ENCODE results near the gene MSI2.

MSI2 gene

DNA sequence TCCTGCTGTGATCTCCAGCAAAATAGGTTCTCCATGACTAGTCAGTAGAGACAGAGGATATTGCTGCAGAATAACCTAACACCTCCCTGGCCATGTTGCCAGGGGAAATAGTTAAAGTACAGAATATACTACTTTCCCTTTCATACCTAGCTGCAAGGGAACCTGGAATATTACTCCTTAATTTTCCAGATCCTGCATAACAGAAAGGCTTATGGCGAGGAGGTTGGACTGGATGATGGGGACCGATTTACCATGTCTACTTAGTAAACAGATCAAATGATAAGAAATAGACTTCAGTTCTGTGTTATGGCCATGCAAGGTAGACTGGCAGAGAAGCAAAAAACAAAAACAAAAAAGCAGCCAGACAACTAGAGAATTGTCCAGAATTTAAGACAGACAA is 117.4 kb downstream of the MSI2 start:
- DNase-seq: no peak

DNA sequence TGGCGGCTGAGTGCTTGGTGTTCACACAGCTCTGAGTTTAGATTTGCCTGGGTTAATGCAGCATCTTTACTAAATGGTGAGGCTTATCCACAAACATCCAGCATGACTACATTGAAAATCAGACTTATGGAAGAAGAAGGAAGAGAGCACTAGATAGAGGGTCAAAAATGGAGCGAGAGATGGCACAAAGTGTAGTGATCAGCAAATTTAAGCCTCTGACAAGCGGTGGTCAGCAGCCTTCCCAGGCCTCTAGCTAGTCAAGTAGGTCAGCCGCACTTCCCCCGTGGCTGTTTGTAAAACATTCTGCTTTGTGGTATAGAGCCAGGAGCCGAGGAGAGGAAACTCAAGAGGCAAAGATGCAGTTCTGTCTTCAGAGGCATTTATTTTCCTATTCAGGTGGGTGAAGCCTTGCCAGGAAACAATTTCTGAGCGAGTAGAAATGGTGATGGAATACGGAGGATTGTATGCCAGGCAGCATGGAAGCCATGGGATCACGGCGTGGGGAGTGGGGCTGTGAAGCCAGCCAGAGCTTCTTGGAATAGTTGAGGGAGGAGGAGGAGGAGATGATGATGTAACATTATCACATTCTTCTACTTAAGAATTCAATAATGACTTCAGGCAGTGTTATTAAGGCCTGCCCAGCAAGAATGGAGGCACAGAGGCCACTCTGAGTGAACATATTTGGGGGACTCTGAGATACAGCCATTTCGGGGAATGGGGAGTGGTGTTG is 118.9 kb downstream of the MSI2 start:
- no peak for DNase-seq

DNA sequence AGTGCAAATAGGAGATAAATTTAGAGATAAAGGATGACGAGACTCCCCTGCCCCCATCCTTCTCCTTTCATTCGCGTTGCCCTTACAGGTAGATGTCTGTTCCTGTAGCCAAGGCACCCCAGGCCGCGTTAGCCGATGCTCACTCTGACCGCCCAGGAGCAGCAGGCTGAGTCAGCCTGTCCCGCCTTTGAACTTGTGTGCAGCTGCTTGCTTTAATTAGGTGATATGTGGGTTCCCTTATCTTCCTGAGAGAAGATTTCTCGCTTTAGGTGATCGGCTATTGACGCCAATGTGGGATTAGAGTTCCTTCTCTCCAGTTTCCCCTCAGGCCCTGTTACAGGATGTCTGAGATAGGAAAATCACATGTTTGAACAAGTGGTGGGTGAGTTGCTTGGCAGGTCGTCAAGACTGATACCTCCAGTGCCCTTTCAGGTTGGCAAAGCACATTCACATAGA is 119.5 kb downstream of the MSI2 start:
- DNase-seq: no peak

DNA sequence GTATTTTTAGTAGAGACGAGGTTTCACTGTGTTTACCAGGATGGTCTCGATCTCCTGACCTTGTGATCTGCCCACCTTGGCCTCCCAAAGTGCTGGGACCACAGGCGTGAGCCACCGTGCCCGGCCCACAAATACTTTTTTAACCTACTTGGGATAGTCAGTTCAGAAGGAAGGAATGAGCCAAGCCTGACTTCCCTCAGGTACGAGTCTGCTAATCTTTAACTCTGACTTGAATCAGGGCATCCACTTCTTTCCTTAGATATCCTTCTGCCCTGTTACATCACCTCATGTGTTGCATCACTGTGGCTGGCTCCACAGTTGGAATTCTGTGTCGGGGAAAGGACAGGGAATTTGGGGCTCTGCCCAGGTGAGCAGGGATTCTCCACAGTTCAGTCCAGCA is 120.8 kb downstream of the MSI2 start:
- no peak for DNase-seq

DNA sequence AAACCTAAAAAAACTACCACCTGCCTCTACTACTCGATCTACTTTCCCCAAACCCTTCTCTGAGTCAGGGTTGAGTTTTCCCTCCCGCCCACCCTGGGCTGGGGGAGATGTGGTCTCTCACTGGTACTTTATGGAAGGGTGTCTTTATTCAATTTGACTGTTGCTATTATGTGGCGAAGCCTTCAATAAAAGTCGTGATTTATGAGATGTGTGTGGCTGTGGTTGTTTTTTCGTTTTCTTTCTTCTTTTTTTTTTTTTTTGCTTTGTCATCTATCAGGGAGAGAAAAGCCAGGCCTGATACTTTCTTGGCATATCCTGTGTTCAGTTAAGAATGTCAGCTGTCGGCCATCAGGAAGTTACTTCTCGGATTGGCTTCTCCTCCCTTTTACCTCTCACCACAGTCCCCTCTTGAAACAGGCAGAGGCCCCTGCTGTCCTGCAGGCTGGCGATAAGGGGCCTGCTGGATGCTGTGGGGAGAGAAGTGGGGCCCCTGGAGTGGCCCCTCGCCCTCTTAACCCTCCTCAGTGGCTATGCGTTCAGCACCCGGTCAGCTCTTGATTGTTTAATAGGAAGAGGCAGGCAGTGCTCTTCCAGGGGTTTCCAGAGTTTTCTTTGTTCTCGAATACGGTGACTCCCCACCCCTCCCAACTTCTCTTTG is 123.0 kb downstream of the MSI2 start:
- no peak for DNase-seq

DNA sequence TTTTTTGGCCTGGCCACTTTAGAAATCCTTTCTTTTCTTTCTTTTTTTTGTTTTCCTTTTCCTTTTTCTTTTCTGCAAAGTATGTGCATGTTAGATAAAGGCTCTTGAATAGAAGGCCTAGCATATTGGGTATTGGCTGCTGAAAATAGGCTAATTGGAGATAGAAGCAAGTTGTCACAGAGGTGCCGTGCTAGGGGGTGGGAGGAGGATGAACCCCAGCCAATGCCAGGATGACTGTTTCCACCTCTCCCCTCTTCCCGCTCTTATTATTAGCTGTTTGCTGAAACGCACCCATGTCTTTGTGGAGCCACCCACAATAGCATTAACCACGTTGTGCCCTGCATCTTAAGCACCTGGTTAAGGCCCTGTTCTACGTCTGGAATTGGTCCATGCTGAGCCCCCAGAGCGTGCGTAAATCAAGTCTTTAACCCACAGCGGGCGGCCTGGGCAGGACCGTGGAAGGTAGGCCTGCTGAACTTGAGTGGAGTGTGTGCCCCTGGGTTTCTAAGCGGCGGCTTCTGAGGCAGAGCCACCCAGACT is 123.6 kb downstream of the MSI2 start:
- DNase-seq: no peak

DNA sequence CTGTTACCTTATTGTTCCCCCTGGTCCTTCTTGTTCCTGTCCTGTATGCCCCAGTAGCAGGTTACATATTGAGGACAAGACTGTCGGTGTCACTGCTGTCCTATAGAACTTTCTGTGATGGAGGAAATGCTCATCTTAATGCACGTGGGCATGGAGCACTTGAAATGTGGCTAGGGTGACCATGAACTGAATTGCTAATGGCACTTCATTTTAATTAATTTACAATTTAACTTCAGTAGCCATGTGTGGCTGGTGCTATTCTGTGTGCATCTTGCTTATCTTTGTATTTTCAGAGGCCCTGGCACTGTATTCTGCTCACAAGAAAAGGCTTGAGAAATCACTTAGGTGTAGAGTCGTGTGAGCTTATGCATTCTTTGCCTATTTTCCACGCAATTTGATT is 125.2 kb downstream of the MSI2 start:
- no peak for DNase-seq

DNA sequence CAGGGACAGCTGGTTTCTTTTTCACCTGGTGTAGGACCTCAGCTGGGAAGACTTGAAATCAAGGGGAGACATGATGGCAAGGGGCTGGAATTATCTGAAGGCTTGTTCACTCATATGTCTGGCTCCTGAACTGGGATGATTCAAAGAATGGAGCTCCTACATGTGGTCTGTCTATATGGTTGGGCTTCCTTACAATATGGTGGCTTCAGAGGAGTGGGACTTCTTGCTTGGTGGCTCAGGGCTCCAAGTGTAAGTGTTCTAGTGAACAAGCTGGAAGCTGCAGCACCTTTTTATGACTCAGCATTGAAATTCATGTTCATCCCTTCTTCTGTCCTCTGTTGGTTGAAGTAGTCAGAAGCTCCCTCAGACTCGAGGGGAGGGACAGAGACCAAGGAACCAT is 127.9 kb downstream of the MSI2 start:
- no peak for DNase-seq

DNA sequence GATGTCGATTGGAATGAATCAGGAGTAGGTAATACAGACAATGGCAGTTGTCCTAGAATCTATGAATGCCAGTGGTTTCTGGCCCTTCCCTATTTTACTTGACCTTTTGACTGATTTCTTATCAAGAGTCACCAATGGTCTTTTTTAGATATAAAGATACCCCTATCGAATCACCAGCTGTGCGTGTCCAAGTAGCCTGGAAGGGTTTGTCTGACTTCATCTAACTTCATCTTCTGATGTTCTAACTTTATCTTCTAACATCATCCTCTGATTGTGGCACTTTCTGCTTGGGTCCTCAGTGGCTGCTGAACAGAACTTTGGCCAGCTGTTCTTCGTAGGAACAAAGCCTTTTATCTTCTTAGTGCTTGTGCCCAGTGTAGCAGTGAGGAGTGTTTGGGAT is 129.7 kb downstream of the MSI2 start:
- DNase-seq: no peak

DNA sequence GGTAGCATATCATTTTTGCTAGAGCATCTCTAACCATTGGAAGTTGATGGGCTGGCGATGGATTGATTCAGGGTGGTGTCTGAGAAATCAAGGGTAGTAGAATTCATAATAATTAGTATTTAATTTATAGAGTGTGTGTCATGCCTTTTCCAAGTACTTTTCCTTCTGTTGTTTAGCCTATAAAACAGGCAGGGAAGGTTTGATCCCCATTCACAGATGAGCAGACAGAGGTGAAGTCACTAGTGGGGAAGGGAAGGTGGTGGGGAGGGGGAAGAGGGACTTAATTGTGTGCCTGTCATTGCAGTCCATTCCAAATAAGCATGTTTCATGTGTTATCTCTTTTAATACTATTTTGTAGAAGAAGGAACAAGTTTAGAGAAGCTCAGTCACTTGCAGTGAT is 131.3 kb downstream of the MSI2 start:
- DNase-seq: no peak

DNA sequence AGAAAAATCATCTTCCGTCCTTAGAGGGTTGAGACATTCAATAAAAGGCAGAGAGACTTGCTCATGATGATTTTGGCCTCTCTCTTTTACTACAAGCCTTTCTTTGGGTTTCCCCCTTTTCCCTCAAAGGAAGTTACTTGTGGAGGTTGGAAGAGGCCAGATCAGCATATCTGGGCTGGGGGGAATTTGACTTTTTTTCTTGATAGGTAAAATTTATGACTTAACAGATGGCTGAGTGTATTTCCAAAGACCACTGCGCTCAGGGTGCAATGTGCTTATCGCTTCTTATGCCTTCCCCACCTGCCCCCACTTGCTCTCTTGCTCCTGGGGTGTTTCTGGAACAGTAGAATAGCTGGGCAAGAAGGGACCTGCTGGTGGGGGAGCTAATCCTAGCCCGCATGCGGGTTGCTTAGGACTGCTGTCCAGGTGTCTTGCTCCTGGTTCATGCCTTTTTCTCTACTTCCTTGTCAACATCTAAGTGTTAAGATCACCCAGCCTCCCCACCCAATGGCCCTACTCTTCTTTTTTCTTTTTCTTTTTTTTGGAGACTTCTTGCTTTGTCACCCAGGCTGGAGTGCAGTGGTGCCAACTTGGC is 131.9 kb downstream of the MSI2 start:
- no peak for DNase-seq

DNA sequence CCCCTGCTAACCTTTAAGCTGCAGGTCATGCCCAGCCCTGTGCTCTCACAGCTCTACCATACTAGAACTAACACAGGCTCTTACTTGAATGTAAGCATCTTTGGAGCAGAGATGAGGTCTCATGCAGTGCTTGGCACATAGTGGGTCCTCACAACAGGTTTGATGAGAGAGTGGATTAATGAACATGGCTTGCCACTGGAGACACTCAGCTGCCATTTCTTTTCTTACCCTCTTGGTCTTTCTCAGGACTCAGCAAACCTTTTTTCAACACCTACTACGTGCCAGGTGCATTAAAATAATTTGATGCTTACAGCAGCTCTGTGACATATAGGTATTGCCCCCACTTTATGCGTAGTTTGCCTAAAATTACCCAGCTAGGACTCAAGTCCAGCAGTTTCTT is 133.2 kb downstream of the MSI2 start:
- DNase-seq: no peak

DNA sequence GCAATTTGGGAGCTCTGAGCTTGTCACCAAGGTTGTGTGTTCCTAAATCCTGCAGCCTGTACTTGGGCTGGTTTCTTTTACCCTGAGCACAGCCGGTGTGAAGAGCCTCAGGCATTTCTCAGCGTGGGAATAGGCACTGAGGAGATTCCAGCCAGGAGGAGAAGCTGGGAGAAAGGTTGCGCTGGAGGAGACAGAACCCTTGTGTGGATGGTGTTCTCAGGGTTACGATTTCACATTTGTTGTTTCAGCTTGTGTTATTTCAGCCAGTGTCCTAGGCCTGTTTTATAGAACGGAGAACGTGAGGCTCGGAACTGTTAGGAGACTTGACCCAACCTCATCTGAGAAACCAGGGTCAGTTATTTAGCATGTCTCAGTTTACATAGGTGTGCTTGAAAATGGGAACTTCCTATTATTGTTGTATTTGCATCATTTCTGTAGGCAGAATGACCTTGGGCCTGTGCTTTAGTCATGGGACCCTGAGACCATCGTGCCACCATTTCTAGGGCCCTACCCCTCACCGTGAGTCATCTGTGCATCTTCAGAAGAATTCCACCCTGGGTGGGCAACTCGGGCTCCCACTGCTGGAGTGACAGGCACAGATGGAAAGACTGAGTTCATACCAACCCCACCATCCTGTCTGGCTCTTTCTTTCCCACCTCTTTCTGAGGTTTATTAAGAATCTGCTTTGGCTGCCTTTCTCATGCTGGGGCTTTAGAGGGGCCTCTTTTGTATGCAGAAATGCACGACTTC is 134.9 kb downstream of the MSI2 start:
- no peak for DNase-seq

DNA sequence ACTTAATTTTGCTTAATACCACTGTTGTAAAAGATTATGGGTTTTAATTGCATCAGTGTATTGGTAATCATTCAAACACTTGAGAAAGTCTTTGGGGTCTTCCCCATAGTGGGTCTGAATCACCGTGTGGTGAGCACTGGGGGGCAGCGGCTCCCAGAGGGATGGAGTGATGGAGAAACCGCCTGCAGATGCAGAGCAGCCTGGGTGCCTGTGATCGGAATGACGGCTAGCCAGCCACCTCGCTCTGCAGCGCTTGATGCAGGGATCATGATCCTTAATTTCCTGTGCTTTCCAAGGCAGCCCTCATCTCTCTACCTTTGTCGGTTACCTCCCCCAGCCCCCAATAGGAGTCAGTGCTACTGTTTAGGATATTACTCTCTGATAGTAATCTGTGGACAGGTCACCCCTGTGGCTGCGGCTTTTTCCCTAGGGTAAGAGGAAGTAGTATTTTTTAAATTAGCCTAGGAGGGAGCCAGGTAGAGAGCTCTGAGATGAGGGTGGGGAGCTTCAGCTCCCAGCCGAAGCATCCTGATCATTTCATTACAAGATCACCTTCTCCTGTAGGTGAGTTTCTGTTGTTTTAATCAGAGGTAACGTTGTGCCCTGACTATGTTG is 135.6 kb downstream of the MSI2 start:
- no peak for DNase-seq

DNA sequence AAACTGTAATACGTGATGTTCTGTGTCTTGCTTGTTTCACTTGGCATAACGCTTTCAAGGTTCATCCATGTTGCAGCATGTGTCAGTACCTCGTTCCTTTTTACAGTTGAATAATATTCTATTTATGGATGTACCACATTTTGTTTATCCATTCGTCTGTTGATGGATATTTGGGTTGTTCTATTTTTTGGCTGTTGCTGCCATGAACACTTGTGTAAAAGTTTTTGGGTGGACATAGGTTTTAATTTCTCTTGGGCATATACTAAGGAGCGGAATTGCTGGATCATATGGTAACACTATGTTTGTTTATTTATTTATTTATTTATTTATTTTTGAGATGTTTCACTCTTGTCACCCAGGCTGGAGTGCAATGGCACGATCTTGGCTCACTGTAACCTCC is 137.0 kb downstream of the MSI2 start:
- no peak for DNase-seq

DNA sequence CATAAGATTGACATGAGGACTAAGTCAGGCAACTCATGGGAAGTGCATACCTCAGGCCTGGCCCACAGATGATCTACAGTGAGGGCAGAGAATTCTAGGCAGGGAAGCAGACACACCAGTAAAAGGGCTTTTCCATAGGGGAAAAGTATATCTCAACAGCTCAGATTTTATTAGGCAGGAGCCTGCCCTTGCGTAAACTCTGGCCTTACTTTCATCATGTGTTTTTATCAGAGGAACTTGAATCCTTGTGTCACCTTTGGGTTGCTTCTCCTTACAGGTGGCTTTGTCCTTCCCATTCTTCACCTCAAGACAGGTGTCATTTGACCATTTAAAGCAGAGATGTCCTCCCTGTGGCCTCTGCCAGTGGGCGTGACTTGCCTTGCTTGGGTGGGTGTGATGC is 138.1 kb downstream of the MSI2 start:
- DNase-seq: no peak

DNA sequence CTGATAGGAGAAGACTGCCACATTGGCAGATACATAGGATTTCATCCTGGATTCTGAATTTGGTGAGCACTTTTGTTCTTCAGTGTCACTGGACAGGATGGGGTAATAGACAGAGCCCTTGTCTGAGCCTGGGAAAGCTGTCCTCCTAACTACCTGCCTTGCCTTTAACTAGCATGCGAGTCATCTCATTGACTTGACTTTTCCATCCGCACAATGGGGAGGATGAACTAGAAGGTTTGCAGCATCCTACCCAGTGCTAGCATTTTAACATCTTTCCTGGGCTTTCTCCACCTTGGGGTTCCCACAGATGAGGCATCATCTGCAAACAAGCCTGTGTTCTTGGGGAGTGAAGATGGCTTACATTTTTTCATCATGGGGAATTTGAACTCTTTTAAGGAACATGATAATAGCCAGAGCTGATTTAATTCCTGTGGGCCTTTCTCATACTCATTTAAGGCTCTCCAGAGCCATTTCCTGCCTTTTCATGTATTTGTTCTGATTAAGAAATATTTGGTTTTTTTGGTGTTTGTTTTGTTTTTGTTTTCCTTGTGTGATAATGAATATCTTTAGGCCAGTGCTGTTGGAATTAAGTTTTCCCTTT is 139.5 kb downstream of the MSI2 start:
- no peak for DNase-seq

DNA sequence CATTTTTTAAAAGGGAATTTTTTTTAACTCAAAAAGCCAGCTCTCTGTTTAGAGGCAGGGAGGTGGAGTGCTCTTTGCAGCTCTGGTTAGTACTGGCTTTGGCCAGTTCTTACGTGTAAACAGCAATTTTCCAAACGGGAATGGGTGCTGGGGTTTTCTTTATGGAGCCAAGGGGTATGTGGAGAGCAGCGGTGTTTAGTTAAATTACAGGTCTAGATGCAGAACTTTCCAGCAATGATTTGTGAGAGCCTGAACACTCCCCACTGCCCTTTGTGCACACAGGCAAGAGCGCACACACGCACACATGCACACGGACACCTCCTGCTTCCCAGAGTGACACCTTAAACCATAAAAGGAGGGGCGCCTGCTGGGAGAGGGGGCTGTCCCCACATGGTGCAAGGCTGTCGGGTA is 140.2 kb downstream of the MSI2 start:
- no peak for DNase-seq

DNA sequence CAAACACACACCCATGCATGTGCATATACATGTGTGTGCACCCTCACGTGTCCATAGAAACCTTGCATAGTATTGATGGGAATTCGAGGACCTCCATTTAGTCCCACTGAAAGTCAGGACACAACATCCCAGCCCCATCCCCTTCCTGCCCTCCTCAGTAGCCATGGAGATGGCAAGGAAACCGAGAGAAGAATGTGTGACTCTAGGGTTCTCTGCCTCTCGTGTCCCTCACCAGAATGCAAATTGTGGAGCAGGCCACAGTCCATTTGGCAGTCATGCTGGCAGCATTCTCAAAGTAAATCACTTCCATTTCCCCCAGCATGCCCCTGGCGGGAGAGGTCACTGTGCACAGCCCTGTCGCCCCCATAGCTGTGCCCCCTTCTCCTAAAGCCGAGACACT is 141.1 kb downstream of the MSI2 start:
- DNase-seq: no peak

DNA sequence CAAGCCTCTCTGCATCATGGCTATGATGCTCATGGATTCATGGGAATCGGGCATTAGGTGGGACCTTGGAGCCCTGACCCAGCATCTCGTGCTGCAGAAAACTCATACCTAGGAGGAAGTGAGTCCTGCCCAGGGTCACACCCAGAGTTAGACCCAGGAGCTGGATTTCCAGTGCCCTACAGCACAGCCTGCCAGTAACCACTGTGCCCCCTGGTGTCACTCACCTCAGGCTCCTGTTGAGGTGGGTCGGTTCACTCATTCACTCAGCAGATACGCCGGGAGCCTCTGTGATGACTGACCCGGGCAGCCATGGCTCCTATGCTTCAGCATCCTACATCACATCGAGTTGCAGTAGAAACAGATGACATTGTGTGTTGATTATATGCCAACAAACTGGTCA is 143.4 kb downstream of the MSI2 start:
- no peak for DNase-seq

DNA sequence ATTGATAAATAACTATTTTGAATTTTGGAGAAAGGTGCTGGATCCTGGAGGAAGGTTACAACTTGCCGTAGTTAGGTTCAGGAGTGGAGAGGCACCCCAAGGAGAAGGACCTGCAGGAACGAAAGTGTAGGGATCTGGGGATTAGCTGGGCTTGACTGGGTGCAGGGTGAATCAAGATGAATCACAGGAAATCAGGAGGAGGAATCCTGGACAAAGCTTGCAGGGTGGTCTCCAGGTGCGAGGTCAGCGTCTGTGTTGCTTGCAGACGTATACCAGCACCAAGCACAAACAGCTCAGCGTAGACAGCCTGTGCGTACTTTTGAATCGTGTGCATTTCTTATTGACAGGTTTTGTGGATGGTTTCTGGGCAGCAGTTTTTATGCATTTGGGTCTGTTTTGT is 144.3 kb downstream of the MSI2 start:
- DNase-seq: no peak

Data from activated CD4-positive, alpha-beta T cell treated with anti-CD3 and anti-CD28 coated beads for 4 hours (primary cell).